MM.1S (cell line): Measurements from ENCODE around the gene G0S2.

Experiments used
- DNase-seq: peaks from one replicate; pipeline ENCODE4 v3.0.0-alpha.2; 2015
- H2AFZ ChIP-seq: fragments of 300-600 bp; sonication (generic); 2 replicates; pipeline ENCODE4 v1.6.0; 2016; ENCODE audit warnings: antibody characterized with exemption, low read length
- H3F3A ChIP-seq: fragments of 300-600 bp; sonication (generic); 2 replicates; pipeline ENCODE4 v1.6.1; 2016; ENCODE audit warnings: mild to moderate bottlenecking, antibody characterized with exemption, low read length, moderate library complexity, mixed read lengths; ENCODE audit not compliant: insufficient read depth
- H3K27ac ChIP-seq: fragments of 300-600 bp; sonication (generic); 2 replicates; pipeline ENCODE4 v1.5.1; 2016; ENCODE audit warnings: mild to moderate bottlenecking, low read length
- H3K27me3 ChIP-seq: fragments of 300-600 bp; sonication (generic); replicated peaks from 2 replicates; pipeline ENCODE4 v1.6.0; 2016; ENCODE audit warnings: low read length; ENCODE audit not compliant: insufficient read depth
- H3K36me3 ChIP-seq: fragments of 300-600 bp; sonication (generic); replicated peaks from 2 replicates; pipeline ENCODE4 v1.6.1; 2016; ENCODE audit warnings: mild to moderate bottlenecking, low read length, mixed read lengths; ENCODE audit not compliant: insufficient read depth
- H3K4me1 ChIP-seq: fragments of 300-600 bp; sonication (generic); 2 replicates; pipeline ENCODE4 v1.6.1; 2016; ENCODE audit warnings: low read length, mixed read lengths
- H3K4me2 ChIP-seq: fragments of 300-600 bp; sonication (generic); 2 replicates; pipeline ENCODE4 v1.6.0; 2016; ENCODE audit warnings: low read depth, low read length
- H3K4me3 ChIP-seq: fragments of 300-600 bp; sonication (generic); 2 replicates; pipeline ENCODE4 v1.5.1; 2016; ENCODE audit warnings: low read length, mixed read lengths
- H3K79me2 ChIP-seq: fragments of 300-600 bp; sonication (generic); 2 replicates; pipeline ENCODE4 v1.6.1; 2016; ENCODE audit warnings: mixed run types, low read length, mixed read lengths
- H3K9ac ChIP-seq: fragments of 300-600 bp; sonication (generic); 2 replicates; pipeline ENCODE4 v1.6.1; 2016; ENCODE audit warnings: low read length, mixed read lengths
- H3K9me2 ChIP-seq: fragments of 300-600 bp; sonication (generic); replicated peaks from 2 replicates; pipeline ENCODE4 v1.6.1; 2016; ENCODE audit warnings: mild to moderate bottlenecking, low read length, mixed read lengths; ENCODE audit not compliant: insufficient read depth
- H3K9me3 ChIP-seq: fragments of 300-600 bp; sonication (generic); replicated peaks from 2 replicates; pipeline ENCODE4 v1.6.1; 2016; ENCODE audit warnings: mild to moderate bottlenecking, low read length, mixed read lengths; ENCODE audit not compliant: insufficient read depth
- H4K20me1 ChIP-seq: fragments of 300-600 bp; sonication (generic); 2 replicates; pipeline ENCODE4 v1.6.1; 2016; ENCODE audit warnings: mild to moderate bottlenecking, low read length, moderate library complexity, mixed read lengths; ENCODE audit not compliant: insufficient read depth
- EZH2 ChIP-seq: fragments of 300-600 bp; sonication (generic); optimal IDR thresholded peaks from 2 replicates; pipeline ENCODE3; 2017; ENCODE audit warnings: low read depth, mild to moderate bottlenecking, antibody characterized with exemption, low read length, mixed read lengths
- EZH2phosphoT487 ChIP-seq: fragments of 300-600 bp; sonication (generic); IDR thresholded peaks from 2 replicates; pipeline ENCODE4 v1.6.1; 2018; ENCODE audit warnings: antibody characterized with exemption, low read length
- TF ChIP-seq, protein P1 (sequence below): fragments of 300-600 bp; sonication (generic); IDR thresholded peaks from 2 replicates; pipeline ENCODE4 v1.5.1; 2016; ENCODE audit warnings: antibody characterized with exemption, low read length, mixed read lengths

Gene G0S2

GRCh38 chr1:209629621-209630382 is 45.4 kb upstream of the G0S2 start:
- Histone ChIP-seq H3F3A (peaks cover 5% of the 10 kb centered on the region; the same call in 1 of the 2 replicates), H3K27me3 (no peaks in the 10 kb centered on the region), H3K27ac (no peak overlapping the region), H3K9me2 (no peaks in the 10 kb centered on the region), H2AFZ (no peak overlapping the region), H3K79me2 (no peaks in the 10 kb centered on the region), H3K9me3 (no peaks in the 10 kb centered on the region), H3K36me3 (no peaks in the 10 kb centered on the region), H3K4me1 (peaks cover 12% of the 10 kb centered on the region), H3K4me2 (no peak overlapping the region), H3K4me3 (no peak overlapping the region), H4K20me1 (no peaks in the 10 kb centered on the region), H3K9ac (no peak overlapping the region)
- no peak for DNase-seq
- TF ChIP-seq, protein P1, sequence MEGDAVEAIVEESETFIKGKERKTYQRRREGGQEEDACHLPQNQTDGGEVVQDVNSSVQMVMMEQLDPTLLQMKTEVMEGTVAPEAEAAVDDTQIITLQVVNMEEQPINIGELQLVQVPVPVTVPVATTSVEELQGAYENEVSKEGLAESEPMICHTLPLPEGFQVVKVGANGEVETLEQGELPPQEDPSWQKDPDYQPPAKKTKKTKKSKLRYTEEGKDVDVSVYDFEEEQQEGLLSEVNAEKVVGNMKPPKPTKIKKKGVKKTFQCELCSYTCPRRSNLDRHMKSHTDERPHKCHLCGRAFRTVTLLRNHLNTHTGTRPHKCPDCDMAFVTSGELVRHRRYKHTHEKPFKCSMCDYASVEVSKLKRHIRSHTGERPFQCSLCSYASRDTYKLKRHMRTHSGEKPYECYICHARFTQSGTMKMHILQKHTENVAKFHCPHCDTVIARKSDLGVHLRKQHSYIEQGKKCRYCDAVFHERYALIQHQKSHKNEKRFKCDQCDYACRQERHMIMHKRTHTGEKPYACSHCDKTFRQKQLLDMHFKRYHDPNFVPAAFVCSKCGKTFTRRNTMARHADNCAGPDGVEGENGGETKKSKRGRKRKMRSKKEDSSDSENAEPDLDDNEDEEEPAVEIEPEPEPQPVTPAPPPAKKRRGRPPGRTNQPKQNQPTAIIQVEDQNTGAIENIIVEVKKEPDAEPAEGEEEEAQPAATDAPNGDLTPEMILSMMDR = no peak
- TF ChIP-seq EZH2phosphoT487 = no peak
- TF ChIP-seq EZH2 = no peak

- Histone ChIP-seq H3K9me2 (no peaks in the 10 kb centered on the region), H3K36me3 (no peaks in the 10 kb centered on the region), H3K9me3 (no peaks in the 10 kb centered on the region), H3K27me3 (no peaks in the 10 kb centered on the region), H2AFZ (no peak overlapping the region), H3K4me1 (peaks cover 12% of the 10 kb centered on the region), H3F3A (peaks cover 5% of the 10 kb centered on the region; the same call in 1 of the 2 replicates), H3K9ac (no peak overlapping the region), H3K4me3 (no peak overlapping the region), H4K20me1 (no peaks in the 10 kb centered on the region), H3K79me2 (no peaks in the 10 kb centered on the region), H3K4me2 (no peak overlapping the region), H3K27ac (no peak overlapping the region)
- no peak for TF ChIP-seq EZH2phosphoT487
- TF ChIP-seq EZH2 = no peak
- TF ChIP-seq, protein P1 = no peak
- no peak for DNase-seq
These were observed 44.6 kb upstream of the G0S2 start for GRCh38 chr1:209630383-209631225.

- no peaks in the 10 kb centered on the region for H3K9me2 ChIP-seq
- H3K27me3 ChIP-seq = no peaks in the 10 kb centered on the region
- H3K36me3 ChIP-seq = no peaks in the 10 kb centered on the region
- peaks cover 5% of the 10 kb centered on the region; the same call in 1 of the 2 replicates for H3F3A ChIP-seq
- no peak overlapping the region for H2AFZ ChIP-seq
- no peak overlapping the region for H3K4me2 ChIP-seq
- TF ChIP-seq EZH2phosphoT487 (no peak), EZH2 (no peak)
- TF ChIP-seq, protein P1 = no peak
- H4K20me1 ChIP-seq = no peaks in the 10 kb centered on the region
- peak; percentile 15 for DNase-seq
- peak overlapping the region; percentile 4; the same call in 1 of the 2 replicates for H3K27ac ChIP-seq
- no peak overlapping the region for H3K9ac ChIP-seq
- peaks cover 12% of the 10 kb centered on the region for H3K4me1 ChIP-seq
- no peaks in the 10 kb centered on the region for H3K9me3 ChIP-seq
- H3K4me3 ChIP-seq = no peak overlapping the region
- no peaks in the 10 kb centered on the region for H3K79me2 ChIP-seq
These were observed 41.7 kb upstream of the G0S2 start for GRCh38 chr1:209633335-209633997.
